ENCODE measurements around the gene CXXC1.
"Not testable (repeated sequence)": the region's sequence is repeated elsewhere in the genome, so short reads cannot be mapped to it uniquely, and the experiment has no call there.

Gene CXXC1

GRCh38 chr18:50310080-50310479 is 22.6 kb upstream of the CXXC1 start:
- H3K9me3 ChIP-seq (ENCODE audit: control insufficient read depth, low read length): no peaks in the 10 kb centered on the region
- H3K9ac ChIP-seq (ENCODE audit: low read length): no peak overlapping the region
- H3K4me1 ChIP-seq (ENCODE audit: control insufficient read depth, insufficient read depth, low read length): peaks cover 4% of the 10 kb centered on the region
- no peaks in the 10 kb centered on the region for H3K36me3 ChIP-seq (ENCODE audit: control insufficient read depth, insufficient read depth, low read length)
- H3K27me3 ChIP-seq (ENCODE audit: control insufficient read depth, insufficient read depth, low read length): no peaks in the 10 kb centered on the region
- no peak overlapping the region for H3K4me3 ChIP-seq (ENCODE audit: low read length)

- H3K9me3 ChIP-seq (ENCODE audit: control insufficient read depth, low read length); H3K4me3 ChIP-seq (ENCODE audit: low read length); H3K36me3 ChIP-seq (ENCODE audit: control insufficient read depth, insufficient read depth, low read length); H3K27me3 ChIP-seq (ENCODE audit: control insufficient read depth, insufficient read depth, low read length); H3K9ac ChIP-seq (ENCODE audit: low read length); H3K4me1 ChIP-seq (ENCODE audit: control insufficient read depth, insufficient read depth, low read length): not testable (repeated sequence)
Observed at GRCh38 chr18:50308851-50309250, 21.4 kb upstream of the CXXC1 start.

GRCh38 chr18:50307738-50308470 is 20.4 kb upstream of the CXXC1 start:
- H3K4me1 ChIP-seq (ENCODE audit: control insufficient read depth, insufficient read depth, low read length): peaks cover 4% of the 10 kb centered on the region
- H3K27me3 ChIP-seq (ENCODE audit: control insufficient read depth, insufficient read depth, low read length): no peaks in the 10 kb centered on the region
- peak overlapping the region; percentile 48 for H3K9ac ChIP-seq (ENCODE audit: low read length)

GRCh38 chr18:50307400-50307737 is 19.9 kb upstream of the CXXC1 start:
- H3K4me1 ChIP-seq (ENCODE audit: control insufficient read depth, insufficient read depth, low read length): peaks cover 4% of the 10 kb centered on the region
- no peaks in the 10 kb centered on the region for H3K36me3 ChIP-seq (ENCODE audit: control insufficient read depth, insufficient read depth, low read length)
- peak overlapping the region; percentile 48 for H3K9ac ChIP-seq (ENCODE audit: low read length)
- H3K9me3 ChIP-seq (ENCODE audit: control insufficient read depth, low read length): no peaks in the 10 kb centered on the region
- H3K27me3 ChIP-seq (ENCODE audit: control insufficient read depth, insufficient read depth, low read length): no peaks in the 10 kb centered on the region
- no peak overlapping the region for H3K4me3 ChIP-seq (ENCODE audit: low read length)

More at GRCh38 chr18:50307738-50308470, 20.4 kb upstream of the CXXC1 start:
- Histone ChIP-seq H3K4me3 (ENCODE audit: low read length) (no peak overlapping the region), H3K9me3 (ENCODE audit: control insufficient read depth, low read length) (no peaks in the 10 kb centered on the region), H3K36me3 (ENCODE audit: control insufficient read depth, insufficient read depth, low read length) (no peaks in the 10 kb centered on the region)

GRCh38 chr18:50306944-50307343 is 19.5 kb upstream of the CXXC1 start:
- H3K4me1 ChIP-seq (ENCODE audit: control insufficient read depth, insufficient read depth, low read length): peaks cover 4% of the 10 kb centered on the region
- no peak overlapping the region for H3K9ac ChIP-seq (ENCODE audit: low read length)
- H3K9me3 ChIP-seq (ENCODE audit: control insufficient read depth, low read length): no peaks in the 10 kb centered on the region
- no peak overlapping the region for H3K4me3 ChIP-seq (ENCODE audit: low read length)
- H3K27me3 ChIP-seq (ENCODE audit: control insufficient read depth, insufficient read depth, low read length): no peaks in the 10 kb centered on the region
- H3K36me3 ChIP-seq (ENCODE audit: control insufficient read depth, insufficient read depth, low read length): no peaks in the 10 kb centered on the region

GRCh38 chr18:50301074-50301473 is 13.6 kb upstream of the CXXC1 start:
- Histone ChIP-seq H3K9me3 (ENCODE audit: control insufficient read depth, low read length) (no peaks in the 10 kb centered on the region), H3K9ac (ENCODE audit: low read length) (no peak overlapping the region), H3K4me1 (ENCODE audit: control insufficient read depth, insufficient read depth, low read length) (peaks cover 5% of the 10 kb centered on the region), H3K36me3 (ENCODE audit: control insufficient read depth, insufficient read depth, low read length) (no peaks in the 10 kb centered on the region), H3K27me3 (ENCODE audit: control insufficient read depth, insufficient read depth, low read length) (peaks cover 5% of the 10 kb centered on the region), H3K4me3 (ENCODE audit: low read length) (no peak overlapping the region)

GRCh38 chr18:50299626-50300388 is 12.3 kb upstream of the CXXC1 start:
- Histone ChIP-seq H3K4me3 (ENCODE audit: low read length) (no peak overlapping the region), H3K27me3 (ENCODE audit: control insufficient read depth, insufficient read depth, low read length) (peaks cover 5% of the 10 kb centered on the region), H3K36me3 (ENCODE audit: control insufficient read depth, insufficient read depth, low read length) (no peaks in the 10 kb centered on the region), H3K9me3 (ENCODE audit: control insufficient read depth, low read length) (no peaks in the 10 kb centered on the region), H3K4me1 (ENCODE audit: control insufficient read depth, insufficient read depth, low read length) (peaks cover 5% of the 10 kb centered on the region), H3K9ac (ENCODE audit: low read length) (no peak overlapping the region)

- H3K27me3 ChIP-seq (ENCODE audit: control insufficient read depth, insufficient read depth, low read length): peaks cover 5% of the 10 kb centered on the region
- H3K36me3 ChIP-seq (ENCODE audit: control insufficient read depth, insufficient read depth, low read length): no peaks in the 10 kb centered on the region
- no peak overlapping the region for H3K9ac ChIP-seq (ENCODE audit: low read length)
- H3K4me3 ChIP-seq (ENCODE audit: low read length): no peak overlapping the region
- H3K9me3 ChIP-seq (ENCODE audit: control insufficient read depth, low read length): no peaks in the 10 kb centered on the region
- peaks cover 5% of the 10 kb centered on the region for H3K4me1 ChIP-seq (ENCODE audit: control insufficient read depth, insufficient read depth, low read length)
Observed at GRCh38 chr18:50298443-50299284, 11.2 kb upstream of the CXXC1 start.

- H3K27me3 ChIP-seq (ENCODE audit: control insufficient read depth, insufficient read depth, low read length): peaks cover 5% of the 10 kb centered on the region
- peaks cover 5% of the 10 kb centered on the region for H3K4me1 ChIP-seq (ENCODE audit: control insufficient read depth, insufficient read depth, low read length)
- H3K9ac ChIP-seq (ENCODE audit: low read length): peak overlapping the region; percentile 37
- no peaks in the 10 kb centered on the region for H3K36me3 ChIP-seq (ENCODE audit: control insufficient read depth, insufficient read depth, low read length)
- peak overlapping the region; percentile 70 for H3K4me3 ChIP-seq (ENCODE audit: low read length)
- no peaks in the 10 kb centered on the region for H3K9me3 ChIP-seq (ENCODE audit: control insufficient read depth, low read length)
Observed at GRCh38 chr18:50297621-50298442, 10.3 kb upstream of the CXXC1 start.

- Histone ChIP-seq H3K9ac (ENCODE audit: low read length) (no peak overlapping the region), H3K9me3 (ENCODE audit: control insufficient read depth, low read length) (no peaks in the 10 kb centered on the region), H3K4me1 (ENCODE audit: control insufficient read depth, insufficient read depth, low read length) (peaks cover 5% of the 10 kb centered on the region), H3K27me3 (ENCODE audit: control insufficient read depth, insufficient read depth, low read length) (no peaks in the 10 kb centered on the region), H3K36me3 (ENCODE audit: control insufficient read depth, insufficient read depth, low read length) (no peaks in the 10 kb centered on the region), H3K4me3 (ENCODE audit: low read length) (no peak overlapping the region)
Observed at GRCh38 chr18:50293039-50293438, 5.5 kb upstream of the CXXC1 start.

- Histone ChIP-seq H3K4me1 (ENCODE audit: control insufficient read depth, insufficient read depth, low read length) (peaks cover 9% of the 10 kb centered on the region), H3K36me3 (ENCODE audit: control insufficient read depth, insufficient read depth, low read length) (no peaks in the 10 kb centered on the region), H3K27me3 (ENCODE audit: control insufficient read depth, insufficient read depth, low read length) (no peaks in the 10 kb centered on the region), H3K9ac (ENCODE audit: low read length) (no peak overlapping the region), H3K9me3 (ENCODE audit: control insufficient read depth, low read length) (no peaks in the 10 kb centered on the region), H3K4me3 (ENCODE audit: low read length) (no peak overlapping the region)
Observed at GRCh38 chr18:50289108-50289443, 1.6 kb upstream of the CXXC1 start.
